Cardiac fibroblast (primary cell): ENCODE data around the gene WDR88.

Source experiments
- DNase-seq, 2 donors: peaks; one replicate each; pipeline versions ENCODE4 v3.0.0 to v3.0.0-alpha.2; 2010; ENCODE audit warnings: low read depth in 2 of 2
- H3K4me3 ChIP-seq, 2 donors: replicated peaks in 1 of 2; 1 replicate in 1 of 2; 2 replicates in 1 of 2; pipeline ENCODE4 v1.5.1; 2011; ENCODE audit warnings: low read depth in 2 of 2, low read length in 2 of 2, mild to moderate bottlenecking in 2 of 2, moderate library complexity in 1 of 2
- TF ChIP-seq, protein P1 (sequence below): IDR thresholded peaks from one replicate; pipeline ENCODE4 v1.5.1; 2011; ENCODE audit warnings: low read depth, mild to moderate bottlenecking, low read length, inconsistent platforms

The WDR88 gene

DNA sequence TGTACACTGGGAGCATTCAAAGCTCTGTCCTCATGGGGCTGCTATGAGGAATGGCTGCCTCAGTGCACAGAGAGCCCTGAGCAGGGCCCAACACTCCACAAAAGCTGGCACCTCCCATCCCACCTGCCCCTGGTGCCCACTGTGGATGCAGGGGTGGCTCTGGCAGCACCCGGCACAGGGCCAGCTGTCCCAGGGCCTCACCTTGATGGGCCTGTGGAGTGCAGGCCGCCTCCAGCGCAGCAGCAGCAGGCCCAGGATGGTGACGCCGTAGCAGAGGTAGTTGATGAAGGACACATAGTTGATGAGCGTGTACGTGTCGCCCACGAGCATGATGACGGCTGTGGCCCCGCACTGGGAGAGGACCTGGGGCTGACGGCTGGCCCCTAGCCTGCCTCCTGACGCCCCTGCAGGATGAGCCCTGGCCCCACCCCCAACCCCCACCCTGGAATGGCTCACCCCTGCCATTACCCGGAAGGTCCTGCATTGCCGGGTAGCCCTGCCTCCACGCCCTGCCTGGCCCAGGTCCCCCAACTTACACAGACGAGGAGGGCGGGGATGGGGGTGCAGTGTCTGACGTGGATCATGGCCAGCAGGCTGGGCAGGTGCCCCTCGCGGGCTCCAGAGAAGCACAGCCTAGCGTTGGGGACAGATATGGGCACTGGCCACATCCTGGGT lies 78.5 kb downstream of the WDR88 start:
- H3K4me3 ChIP-seq, result no peak overlapping the region
- DNase-seq, result no peak
- TF ChIP-seq, protein P1, sequence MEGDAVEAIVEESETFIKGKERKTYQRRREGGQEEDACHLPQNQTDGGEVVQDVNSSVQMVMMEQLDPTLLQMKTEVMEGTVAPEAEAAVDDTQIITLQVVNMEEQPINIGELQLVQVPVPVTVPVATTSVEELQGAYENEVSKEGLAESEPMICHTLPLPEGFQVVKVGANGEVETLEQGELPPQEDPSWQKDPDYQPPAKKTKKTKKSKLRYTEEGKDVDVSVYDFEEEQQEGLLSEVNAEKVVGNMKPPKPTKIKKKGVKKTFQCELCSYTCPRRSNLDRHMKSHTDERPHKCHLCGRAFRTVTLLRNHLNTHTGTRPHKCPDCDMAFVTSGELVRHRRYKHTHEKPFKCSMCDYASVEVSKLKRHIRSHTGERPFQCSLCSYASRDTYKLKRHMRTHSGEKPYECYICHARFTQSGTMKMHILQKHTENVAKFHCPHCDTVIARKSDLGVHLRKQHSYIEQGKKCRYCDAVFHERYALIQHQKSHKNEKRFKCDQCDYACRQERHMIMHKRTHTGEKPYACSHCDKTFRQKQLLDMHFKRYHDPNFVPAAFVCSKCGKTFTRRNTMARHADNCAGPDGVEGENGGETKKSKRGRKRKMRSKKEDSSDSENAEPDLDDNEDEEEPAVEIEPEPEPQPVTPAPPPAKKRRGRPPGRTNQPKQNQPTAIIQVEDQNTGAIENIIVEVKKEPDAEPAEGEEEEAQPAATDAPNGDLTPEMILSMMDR, result no peak

GRCh38 chr19:33211794-33212435 lies 80.0 kb downstream of the WDR88 start:
- H3K4me3 ChIP-seq, result no peak overlapping the region
- no peak for DNase-seq
- TF ChIP-seq, protein P1, result no peak

DNA sequence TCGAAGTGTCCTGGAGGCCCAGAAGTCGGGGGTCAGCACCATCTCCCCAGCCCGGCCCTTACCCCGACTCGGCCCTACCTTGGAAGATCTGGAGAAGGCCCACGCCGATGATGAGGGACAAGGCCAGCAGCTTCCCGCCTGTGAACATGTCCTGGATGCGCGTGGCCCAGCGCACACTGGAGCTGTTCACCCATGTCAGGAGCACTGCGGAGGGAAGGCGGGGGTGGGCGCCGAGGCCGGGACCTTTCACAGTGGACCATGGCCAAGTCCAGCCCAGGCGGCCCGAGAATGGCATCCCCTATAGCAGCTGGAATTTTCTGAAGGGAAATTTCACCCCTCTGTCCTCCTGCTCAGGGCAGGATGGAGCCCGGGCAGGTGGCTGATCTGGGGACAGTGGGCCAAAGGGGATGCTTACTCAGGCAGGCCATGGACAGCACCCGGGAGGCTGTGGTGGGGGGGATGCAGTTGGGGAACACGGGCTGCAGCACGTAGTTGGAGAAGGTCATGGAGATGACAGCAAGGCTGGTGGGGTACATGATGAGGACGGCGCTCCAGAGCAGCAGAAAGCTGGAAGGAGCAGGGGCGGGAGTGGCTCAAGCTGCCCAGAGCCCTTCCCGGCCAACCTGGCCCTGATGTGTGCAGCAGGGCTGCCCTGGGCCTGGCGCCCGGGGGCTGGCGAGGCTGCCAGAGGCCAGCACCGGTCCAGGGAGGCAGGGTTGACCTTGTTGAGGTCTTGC lies 80.7 kb downstream of the WDR88 start:
- no peak overlapping the region for H3K4me3 ChIP-seq
- DNase-seq, result no peak
- TF ChIP-seq, protein P1, result no peak

DNA sequence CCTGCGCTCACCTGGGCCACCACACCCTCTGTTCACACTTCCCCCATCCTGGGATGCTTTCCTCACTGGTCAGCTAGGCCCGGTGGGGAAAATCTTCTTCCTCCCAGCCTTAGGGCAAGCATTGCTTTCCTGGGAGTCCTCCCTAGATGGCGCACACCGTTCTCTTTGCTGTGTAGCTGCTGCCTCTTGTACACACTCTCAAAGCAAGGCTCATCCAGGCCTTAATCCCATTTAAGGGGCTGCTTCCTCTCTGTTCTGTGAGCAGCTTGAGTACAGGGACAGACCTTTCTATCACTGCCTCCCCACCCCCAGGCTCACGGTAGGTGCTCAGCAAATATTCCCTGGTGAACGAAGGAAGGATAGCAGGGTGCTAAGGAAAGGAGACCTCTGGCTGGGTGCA lies 82.7 kb downstream of the WDR88 start:
- peak; percentile 36 to 47 for DNase-seq
- H3K4me3 ChIP-seq, result no peak overlapping the region
- TF ChIP-seq, protein P1, result peak; percentile 21

- no peak for DNase-seq
- H3K4me3 ChIP-seq, result no peak overlapping the region
- TF ChIP-seq, protein P1, result no peak
Observed at GRCh38 chr19:33215438-33216197, 83.7 kb downstream of the WDR88 start.

- DNase-seq, result no peak
- H3K4me3 ChIP-seq, result no peak overlapping the region
Observed at GRCh38 chr19:33216198-33216830, 84.4 kb downstream of the WDR88 start.

More at GRCh38 chr19:33216198-33216830, 84.4 kb downstream of the WDR88 start:
- TF ChIP-seq, protein P1, result no peak
